ENCODE measurements around the gene GLRA3. TPM values are rescaled to one million over a fixed set of nuclear protein-coding genes. Genes with fewer than 3 reads are reported as not detected.
A peak's percentile ranks its signal among the peaks of the same experiment; 100 is the strongest.
"Not testable (repeated sequence)": the region's sequence is repeated elsewhere in the genome, so short reads cannot be mapped to it uniquely, and the experiment has no call there.

GLRA3 gene
- total and polyA plus RNA-seq, 2 donors (not counting 1 experiment from before 2014, with no cell fraction given), result not detected

- Histone ChIP-seq H3K4me2 (ENCODE audit: extremely low read depth, insufficient read depth, low read length) (no peak overlapping the region), H2AFZ (ENCODE audit: low read length) (no peak overlapping the region), H3K27ac (ENCODE audit: insufficient read depth, low read length) (no peak overlapping the region), H4K20me1 (ENCODE audit: control insufficient read depth, extremely low read depth, insufficient read depth, low read length) (no peaks in the 10 kb centered on the region), H3K36me3 (ENCODE audit: control insufficient read depth, insufficient read depth, low read length) (no peaks in the 10 kb centered on the region), H3K4me3 (replicated peaks in 1 of 4; ENCODE audit: control extremely low read depth in 1 of 4, insufficient read depth in 1 of 4, low read depth in 3 of 4, low read length in 4 of 4) (no peak overlapping the region), H3K79me2 (ENCODE audit: control insufficient read depth, insufficient read depth, low read length) (no peaks in the 10 kb centered on the region), H3K9me3 (ENCODE audit: control insufficient read depth, insufficient read depth, low read depth, low read length) (no peaks in the 10 kb centered on the region), H3K27me3 (ENCODE audit: control insufficient read depth, insufficient read depth, low read length) (no peaks in the 10 kb centered on the region), H3K9ac (ENCODE audit: insufficient read depth, low read length) (no peak overlapping the region), H3K4me1 (ENCODE audit: control insufficient read depth, extremely low read depth, insufficient read depth, low read length) (no peaks in the 10 kb centered on the region)
- no peak for TF ChIP-seq CTCF (conservative IDR thresholded peaks at IDR 0.05 in 1 of 2, IDR thresholded peaks at IDR 0.05 in 1 of 2; ENCODE audit: low read depth in 1 of 2, low read length in 2 of 2)
- TF ChIP-seq EZH2 (IDR thresholded peaks at IDR 0.05; ENCODE audit: low read length, missing control alignments), result no peak
- no peak for DNase-seq (ENCODE audit: low read depth in 2 of 2)
These were observed 195.6 kb downstream of the GLRA3 start for GRCh38 chr4:174633399-174633798.

DNA sequence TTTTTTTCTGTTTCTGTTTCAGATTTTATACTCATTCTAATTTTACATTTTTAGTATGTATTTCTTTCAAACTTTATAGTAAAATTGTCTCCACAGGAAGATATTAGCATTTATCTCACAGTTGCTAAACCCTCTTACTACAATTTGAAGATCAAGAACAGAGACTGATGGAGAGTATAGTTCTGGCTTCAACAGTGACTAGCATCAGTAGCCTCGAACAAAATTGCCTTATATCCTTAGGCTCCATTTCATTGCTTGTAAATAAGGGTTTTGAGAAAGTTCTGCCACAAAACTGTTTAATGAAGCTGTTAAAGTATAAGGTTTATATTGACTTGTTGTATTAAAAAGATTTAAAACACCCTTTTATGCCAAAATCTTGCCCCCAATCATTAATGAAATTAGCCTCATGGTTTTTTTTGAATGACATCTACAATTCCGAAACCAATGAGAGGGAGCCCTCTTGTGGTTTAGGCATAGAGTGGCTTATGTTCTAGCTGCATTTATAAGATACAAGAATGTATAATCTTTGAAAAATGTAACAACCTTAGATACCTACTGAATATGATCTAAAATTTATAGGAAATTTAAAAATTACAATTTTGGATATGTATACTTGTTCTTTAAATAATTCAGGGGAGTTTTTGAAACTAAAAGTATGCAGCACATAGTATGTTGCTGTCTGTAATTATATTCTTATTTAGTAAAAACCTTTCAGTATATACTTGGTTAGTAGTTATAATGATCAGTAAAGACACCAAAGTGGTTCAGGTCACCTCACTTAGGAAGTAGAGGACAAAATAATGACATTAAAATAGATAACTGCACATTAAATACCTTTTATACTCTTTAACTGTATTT, 196.9 kb downstream of the GLRA3 start:
- Histone ChIP-seq H3K4me2 (ENCODE audit: extremely low read depth, insufficient read depth, low read length) (no peak overlapping the region), H3K4me3 (replicated peaks in 1 of 4; ENCODE audit: control extremely low read depth in 1 of 4, insufficient read depth in 1 of 4, low read depth in 3 of 4, low read length in 4 of 4) (no peak overlapping the region), H3K36me3 (ENCODE audit: control insufficient read depth, insufficient read depth, low read length) (no peaks in the 10 kb centered on the region), H3K27ac (ENCODE audit: insufficient read depth, low read length) (no peak overlapping the region), H4K20me1 (ENCODE audit: control insufficient read depth, extremely low read depth, insufficient read depth, low read length) (no peaks in the 10 kb centered on the region), H3K27me3 (ENCODE audit: control insufficient read depth, insufficient read depth, low read length) (no peaks in the 10 kb centered on the region), H3K9ac (ENCODE audit: insufficient read depth, low read length) (no peak overlapping the region), H3K9me3 (ENCODE audit: control insufficient read depth, insufficient read depth, low read depth, low read length) (no peaks in the 10 kb centered on the region), H3K4me1 (ENCODE audit: control insufficient read depth, extremely low read depth, insufficient read depth, low read length) (no peaks in the 10 kb centered on the region), H3K79me2 (ENCODE audit: control insufficient read depth, insufficient read depth, low read length) (no peaks in the 10 kb centered on the region), H2AFZ (ENCODE audit: low read length) (no peak overlapping the region)
- peak; percentile 33 to 73 for DNase-seq (ENCODE audit: low read depth in 2 of 2)
- TF ChIP-seq EZH2 (IDR thresholded peaks at IDR 0.05; ENCODE audit: low read length, missing control alignments) (no peak), CTCF (conservative IDR thresholded peaks at IDR 0.05 in 1 of 2, IDR thresholded peaks at IDR 0.05 in 1 of 2; ENCODE audit: low read depth in 1 of 2, low read length in 2 of 2) (peak; percentile 83 to 86)

GRCh38 chr4:174629907-174630450, 199.1 kb downstream of the GLRA3 start:
- not testable (repeated sequence) for H3K27ac ChIP-seq (ENCODE audit: insufficient read depth, low read length); DNase-seq (ENCODE audit: low read depth in 2 of 2); H3K27me3 ChIP-seq (ENCODE audit: control insufficient read depth, insufficient read depth, low read length); H3K4me2 ChIP-seq (ENCODE audit: extremely low read depth, insufficient read depth, low read length); H3K9me3 ChIP-seq (ENCODE audit: control insufficient read depth, insufficient read depth, low read depth, low read length); H3K36me3 ChIP-seq (ENCODE audit: control insufficient read depth, insufficient read depth, low read length); H4K20me1 ChIP-seq (ENCODE audit: control insufficient read depth, extremely low read depth, insufficient read depth, low read length); H2AFZ ChIP-seq (ENCODE audit: low read length); H3K9ac ChIP-seq (ENCODE audit: insufficient read depth, low read length); H3K79me2 ChIP-seq (ENCODE audit: control insufficient read depth, insufficient read depth, low read length); H3K4me3 ChIP-seq (replicated peaks in 1 of 4; ENCODE audit: control extremely low read depth in 1 of 4, insufficient read depth in 1 of 4, low read depth in 3 of 4, low read length in 4 of 4); H3K4me1 ChIP-seq (ENCODE audit: control insufficient read depth, extremely low read depth, insufficient read depth, low read length)
